T-helper 2 cell treated with Interferon-gamma antibody and Interleukin-4, amounts not matched to agents 100 ng/mL and 5 ng/mL, for 36 hours (primary cell): ENCODE measurements around the gene GOLGA1. TPM values are rescaled to one million over a fixed set of nuclear protein-coding genes. Genes with fewer than 3 reads are reported as not detected.
"Not testable (repeated sequence)": the region's sequence is repeated elsewhere in the genome, so short reads cannot be mapped to it uniquely, and the experiment has no call there.

Experiments used
- intact Hi-C: fragments of 100-400 bp; cut with micrococcal nuclease; formaldehyde crosslinking; loops from one replicate; pipeline ENCODE4 v1.15.1; 2023
- total RNA-seq: library from RNA; stranded (reverse); gene quantifications from 2 replicates; pipeline ENCODE4 v1.2.3, GENCODE V29; 2022

The GOLGA1 gene
- total RNA-seq, 1 donor from 2014 or later = 15.3 TPM

DNA sequence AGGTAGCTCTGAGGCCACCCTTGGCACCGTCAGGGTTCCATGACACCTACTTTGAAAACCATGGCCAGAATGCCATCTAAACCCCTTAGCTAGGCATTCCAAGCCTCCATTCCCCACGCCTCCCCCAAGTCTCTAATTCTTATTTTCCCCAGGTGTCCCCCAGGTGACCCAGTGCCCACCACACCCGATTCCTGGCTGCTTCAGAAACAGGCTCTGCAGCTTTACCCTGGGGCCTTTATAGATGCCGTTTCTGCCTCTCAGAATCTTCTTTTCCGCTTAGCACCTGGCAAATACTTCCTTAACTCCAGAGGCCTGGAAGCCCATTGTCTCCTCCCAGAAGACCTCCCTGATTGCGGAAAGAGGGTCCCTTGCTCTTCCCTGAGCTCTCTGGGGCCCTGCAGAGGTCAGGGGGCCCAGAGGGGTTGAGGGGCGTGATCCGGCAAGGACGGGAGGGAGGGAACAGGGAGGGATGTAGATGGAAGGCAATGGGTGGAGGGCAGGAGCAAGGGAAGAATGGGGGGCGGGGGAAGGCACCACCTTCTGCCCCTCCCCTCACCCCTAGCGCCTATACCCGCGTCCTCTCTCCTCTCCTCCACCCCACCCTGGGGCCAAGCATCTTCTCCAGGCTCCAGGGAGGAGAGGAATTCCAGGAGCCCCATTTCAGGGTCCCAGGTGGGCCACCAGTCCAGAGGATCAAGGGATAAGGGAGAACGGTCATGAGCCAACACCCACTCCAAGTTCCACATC, 99.6 kb downstream of the GOLGA1 start:
- intact Hi-C loops = no loop called here

DNA sequence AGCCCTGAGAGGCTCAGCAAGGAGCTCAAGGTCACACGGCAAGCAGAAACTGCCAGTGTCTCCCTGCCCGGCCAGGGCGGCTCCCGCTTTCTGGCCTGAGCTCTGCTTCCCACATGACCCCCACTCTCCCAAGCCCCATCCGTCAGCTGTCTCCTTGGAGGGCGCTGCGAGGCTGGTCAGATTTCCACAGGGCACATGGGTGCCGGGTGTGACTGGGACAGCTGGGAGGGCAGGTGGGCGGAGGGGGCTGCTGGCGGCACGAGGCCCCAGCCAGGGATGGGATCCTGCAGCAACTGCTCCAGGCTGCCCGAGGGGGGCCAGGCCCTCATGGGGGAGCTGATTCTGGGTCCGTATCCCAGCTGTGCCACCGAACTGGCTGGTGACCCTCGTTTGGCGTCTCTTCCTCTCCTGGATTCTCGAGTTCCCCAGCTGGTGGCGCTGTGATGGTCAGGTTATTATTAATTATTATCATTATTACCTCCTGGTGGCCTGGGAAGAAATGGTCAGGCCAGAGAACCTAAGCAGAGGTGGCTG, 100.5 kb downstream of the GOLGA1 start:
- intact Hi-C loops = no loop called here

DNA sequence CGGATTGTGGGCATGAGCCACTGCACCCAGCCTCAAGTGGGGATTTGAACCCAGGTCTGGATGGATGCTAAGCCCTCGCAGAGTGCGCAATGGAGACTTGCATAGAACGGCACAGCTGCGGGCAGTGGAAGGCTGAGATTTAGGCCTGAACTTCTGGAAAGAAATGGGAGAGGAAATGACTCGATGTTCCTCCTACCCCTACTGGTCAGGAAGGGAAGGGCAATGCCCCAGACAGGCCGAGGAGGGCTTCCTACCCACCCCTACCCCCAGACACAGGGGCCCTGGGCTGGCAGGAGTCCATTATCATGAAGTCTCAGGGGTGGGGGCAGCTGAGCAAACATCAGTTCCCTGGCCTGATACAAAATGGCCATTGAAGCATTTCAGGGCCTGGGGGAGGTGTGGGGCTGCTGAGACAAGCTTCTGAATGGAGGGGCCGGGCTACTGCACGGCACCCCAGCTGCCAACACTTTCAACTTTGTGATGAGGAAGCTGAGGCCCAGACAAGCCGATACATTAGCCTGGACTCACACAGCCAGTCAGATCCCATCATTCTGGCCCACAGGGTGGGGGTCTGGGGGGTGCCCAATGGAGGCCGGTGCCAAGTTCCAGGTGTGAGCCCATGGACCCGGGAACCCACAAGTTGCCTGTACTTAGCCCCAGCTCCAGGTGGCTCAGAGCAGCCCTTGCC, 101.1 kb downstream of the GOLGA1 start:
- intact Hi-C loops = no loop called here

DNA sequence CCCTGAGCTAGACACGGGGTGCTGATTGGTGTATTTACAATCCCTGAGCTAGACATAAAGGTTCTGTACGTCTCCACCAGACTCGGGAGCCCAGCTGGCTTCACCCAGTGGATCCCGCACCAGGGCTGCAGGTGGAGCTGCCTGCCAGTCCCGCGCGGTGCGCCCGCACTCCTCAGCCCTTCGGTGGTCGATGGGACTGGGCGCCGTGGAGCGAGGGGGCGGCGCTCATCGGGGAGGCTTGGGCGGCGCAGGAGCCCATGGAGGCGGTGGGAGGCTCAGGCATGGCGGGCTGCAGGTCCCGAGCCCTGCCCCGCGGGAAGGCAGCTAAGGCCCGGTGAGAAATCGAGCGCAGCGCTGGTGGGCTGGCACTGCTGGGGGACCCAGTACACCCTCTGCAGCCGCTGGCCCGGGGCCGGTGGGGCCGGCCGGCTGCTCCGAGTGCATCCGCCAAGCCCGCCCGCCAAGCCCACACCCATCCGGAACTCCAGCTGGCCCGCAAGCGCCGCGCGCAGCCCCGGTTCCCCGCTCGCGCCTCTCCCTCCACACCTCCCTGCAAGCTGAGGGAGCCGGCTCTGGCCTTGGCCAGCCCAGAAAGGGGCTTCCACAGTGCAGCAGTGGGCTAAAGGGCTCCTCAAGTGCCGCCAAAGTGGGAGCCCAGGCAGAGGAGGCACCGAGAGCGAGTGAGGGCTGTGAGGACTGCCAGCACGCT, 102.2 kb downstream of the GOLGA1 start:
- intact Hi-C loops = not testable (repeated sequence)

DNA sequence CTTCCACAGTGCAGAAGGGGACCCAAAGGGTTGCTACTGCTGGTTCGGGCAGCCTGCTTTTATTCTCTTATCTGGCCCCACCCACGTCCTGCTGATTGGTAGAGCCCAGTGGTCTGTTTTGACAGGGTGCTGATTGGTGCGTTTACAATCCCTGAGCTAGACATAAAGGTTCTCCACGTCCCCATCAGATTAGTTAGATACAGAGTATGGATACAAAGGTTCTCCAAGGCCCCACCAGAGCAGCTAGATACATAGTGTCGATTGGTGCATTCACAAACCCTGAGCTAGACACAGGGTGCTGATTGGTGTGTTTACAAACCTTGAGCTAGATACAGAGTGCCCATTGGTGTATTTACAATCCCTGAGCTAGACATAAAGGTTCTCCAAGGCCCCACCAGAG, 102.8 kb downstream of the GOLGA1 start:
- intact Hi-C loops = not testable (repeated sequence)

DNA sequence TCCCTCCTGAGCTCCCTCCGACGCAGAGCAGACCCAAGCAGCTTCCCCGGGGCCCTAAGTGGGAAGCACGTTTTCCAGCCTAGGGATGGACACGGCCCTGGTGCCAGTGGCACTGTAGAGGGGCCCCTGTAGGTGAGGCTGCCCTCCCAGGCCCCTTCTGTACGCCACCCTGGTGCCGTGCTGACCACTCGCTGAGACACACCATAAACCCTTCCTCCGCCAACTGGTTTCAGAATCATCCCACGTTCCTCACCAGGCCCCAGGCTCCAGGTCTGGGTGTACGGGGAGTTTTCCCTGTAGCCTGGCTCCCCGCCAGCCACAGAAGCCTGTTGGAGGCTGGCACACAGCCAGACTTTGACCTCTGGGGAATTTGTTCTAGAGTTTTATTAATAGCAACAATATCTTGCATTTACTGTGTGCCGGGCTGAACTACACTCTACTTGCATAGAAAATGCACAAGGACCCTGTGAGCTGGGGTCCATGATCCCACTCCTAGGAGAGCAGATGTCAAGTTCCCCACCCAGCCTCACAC, 105.8 kb downstream of the GOLGA1 start:
- intact Hi-C loops = no loop called here

DNA sequence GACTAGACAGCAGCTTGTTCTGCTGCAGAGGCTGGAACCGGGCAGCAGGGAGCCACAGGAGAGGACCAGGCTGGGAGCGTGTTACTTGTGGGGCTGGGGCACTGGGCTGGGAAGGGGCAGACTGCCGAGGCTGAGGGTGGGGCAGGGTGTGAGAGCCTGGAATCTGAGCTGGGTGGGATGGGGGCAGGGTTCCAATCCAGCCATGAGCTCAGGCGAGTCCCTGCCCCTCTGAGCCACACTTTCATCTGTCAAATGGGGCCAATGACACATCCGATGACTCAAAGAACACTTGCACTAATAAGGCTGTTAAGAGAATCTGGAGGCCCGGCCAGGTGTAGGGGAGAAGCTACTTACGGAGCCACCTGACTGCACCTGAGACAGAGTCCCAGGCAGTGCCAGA, 106.3 kb downstream of the GOLGA1 start:
- intact Hi-C loops = no loop called here

DNA sequence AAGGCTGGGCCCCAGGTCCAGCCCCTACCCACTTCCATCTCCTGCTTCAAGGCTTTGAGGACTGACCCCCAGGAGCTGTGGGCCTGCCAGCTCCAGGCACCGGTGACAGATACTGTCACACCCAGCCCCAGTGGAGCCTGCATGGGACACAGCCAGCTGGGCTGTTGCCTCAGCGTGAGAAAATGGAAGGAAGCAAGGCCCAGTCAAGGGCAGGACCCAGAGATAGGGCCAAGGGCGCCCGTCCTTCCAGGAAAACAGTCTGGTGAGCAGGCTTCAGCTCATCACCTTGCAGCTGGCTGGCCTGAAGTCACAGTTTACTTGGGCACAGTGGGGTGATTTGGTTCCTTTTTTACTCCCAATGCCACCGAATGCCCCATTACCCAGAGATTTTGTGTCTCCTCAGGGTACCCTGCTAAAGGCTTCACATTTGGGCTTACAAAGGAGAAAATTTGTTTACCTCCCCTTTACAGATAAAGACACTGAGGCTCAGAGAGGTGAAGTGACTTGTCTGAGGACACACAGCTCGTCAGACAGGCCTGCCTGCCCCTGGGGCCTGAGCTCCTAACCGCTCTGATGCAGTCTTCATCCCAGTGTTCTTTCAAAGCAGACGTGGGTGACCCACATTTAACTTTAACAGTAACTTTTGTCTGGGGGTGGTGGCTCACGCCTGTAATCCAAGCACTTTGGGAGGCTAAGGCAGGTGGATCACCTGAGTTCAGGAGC, 109.1 kb downstream of the GOLGA1 start:
- intact Hi-C loops = no loop called here

DNA sequence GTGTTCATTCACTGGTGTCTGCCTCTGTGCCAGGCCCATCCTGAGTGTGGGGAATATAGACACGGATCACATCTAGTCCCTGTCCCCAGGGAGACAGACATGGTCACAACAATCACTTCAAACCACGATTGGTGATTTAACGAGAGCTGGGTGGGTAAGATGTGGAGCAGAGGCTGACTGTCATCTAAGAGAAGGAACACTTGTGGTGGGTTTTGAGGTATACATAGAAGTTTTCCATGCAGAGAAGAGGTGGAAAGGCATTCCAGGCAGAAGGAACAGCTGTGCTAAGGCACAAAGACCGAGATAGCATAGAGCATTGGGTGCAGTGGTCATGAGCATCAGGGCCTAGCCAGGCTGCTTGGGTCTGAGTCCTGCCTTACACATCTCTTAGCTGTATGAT, 110.3 kb downstream of the GOLGA1 start:
- intact Hi-C loops = no loop called here

DNA sequence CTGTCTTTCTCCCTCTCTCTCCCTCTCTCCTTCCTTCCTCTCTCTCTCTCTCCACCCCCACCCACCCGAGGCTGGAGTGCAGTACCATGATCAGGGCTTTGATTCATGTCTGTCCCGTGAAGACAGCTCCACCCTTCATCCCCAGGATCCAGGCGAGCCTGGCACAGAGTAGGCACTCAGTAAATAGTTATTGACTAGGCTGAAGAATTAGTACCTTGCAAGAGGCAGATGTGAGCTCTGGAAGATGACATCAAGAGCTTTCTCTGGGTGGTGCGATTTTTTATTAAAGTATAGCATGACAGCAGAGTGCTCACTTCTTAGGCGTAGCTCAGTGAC, 111.6 kb downstream of the GOLGA1 start:
- intact Hi-C loops = no loop called here

DNA sequence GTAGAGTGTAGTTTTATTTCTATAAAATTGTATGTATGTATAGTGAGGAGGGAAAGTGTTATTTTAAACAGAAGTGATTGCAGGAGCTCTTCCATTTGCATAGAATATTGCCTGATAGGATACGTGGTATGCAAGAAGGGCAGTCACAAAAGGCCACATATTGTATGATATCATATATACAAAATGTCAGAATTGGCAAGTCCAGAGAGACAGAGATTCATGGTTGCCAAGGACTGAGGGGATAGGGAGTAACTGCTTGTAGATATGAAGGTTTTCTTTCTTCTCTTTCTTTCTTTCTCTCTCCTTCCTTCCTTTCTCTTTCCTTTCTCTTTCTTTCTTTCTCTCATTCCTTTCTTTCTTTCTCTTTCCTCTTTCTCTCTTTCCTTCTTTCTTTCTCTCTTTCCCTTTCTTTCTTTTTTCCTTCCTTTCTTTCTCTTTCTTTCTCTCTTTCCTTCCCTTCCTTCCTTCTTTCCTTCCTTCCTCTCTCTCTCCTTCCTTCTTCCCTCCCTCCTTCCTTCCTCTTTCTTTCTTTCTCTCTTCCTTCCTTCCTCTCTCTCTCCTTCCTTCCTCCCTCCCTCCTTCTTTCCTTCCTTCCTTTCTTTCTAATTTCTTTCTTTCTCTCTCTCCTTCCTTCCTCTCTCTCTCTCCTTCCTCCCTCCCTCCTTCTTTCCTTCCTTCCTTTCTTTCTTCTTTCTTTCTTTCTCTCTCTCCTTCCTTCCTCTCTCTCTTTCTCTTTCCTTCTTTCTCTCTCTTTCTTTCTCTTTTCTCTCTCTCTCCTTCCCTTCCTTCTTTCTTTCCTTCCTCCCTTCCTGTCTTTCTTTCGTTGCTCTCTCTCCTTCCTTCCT, 112.2 kb downstream of the GOLGA1 start:
- intact Hi-C loops = no loop called here

Other genes with a start within 250 kb of the GOLGA1 start
- gene NR6A1, start 169.8 kb downstream of the GOLGA1 start, total RNA-seq = 0.25 and 0.50 TPM in 2 replicates
- not detected in 2 replicates for gene OLFML2A, start 163.9 kb downstream of the GOLGA1 start, total RNA-seq
- not detected in 2 replicates for gene WDR38, start 87.6 kb downstream of the GOLGA1 start, total RNA-seq
- 1,470 TPM in 2 replicates for gene RPL35, start 79.1 kb downstream of the GOLGA1 start, total RNA-seq
- 74.4 and 78.8 TPM in 2 replicates for gene ARPC5L, start 79.0 kb downstream of the GOLGA1 start, total RNA-seq
- gene SCAI, start 202.4 kb upstream of the GOLGA1 start, total RNA-seq = 12.2 and 14.1 TPM in 2 replicates
- gene PPP6C, start 248.7 kb upstream of the GOLGA1 start, total RNA-seq = 50.6 and 57.1 TPM in 2 replicates